ENCODE measurements around the gene BIN1.
"Not testable (repeated sequence)": the region's sequence is repeated elsewhere in the genome, so short reads cannot be mapped to it uniquely, and the experiment has no call there.

BIN1 gene

DNA sequence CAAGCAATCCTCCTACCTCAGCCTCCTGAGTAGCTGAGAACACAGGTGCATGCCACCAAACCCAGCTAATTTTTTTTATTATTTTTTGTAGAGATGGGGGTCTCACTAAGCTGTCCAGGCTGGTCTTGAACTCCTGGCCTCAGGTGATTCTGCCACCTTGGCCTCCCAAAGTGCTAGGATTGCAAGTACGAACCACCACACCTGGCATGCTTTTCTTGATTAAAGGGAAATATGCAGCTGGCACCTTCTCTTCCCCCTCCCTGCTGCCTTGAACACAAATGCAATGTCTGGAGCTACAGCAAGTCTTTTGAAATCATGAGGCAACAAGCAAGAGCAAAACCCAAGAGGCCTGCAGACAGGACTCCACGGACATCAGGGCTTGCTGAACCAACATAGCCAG is 26.8 kb upstream of the BIN1 start:
- no peak for DNase-seq

GRCh38 chr2:127130421-127130820 is 23.5 kb upstream of the BIN1 start:
- DNase-seq, result no peak

DNA sequence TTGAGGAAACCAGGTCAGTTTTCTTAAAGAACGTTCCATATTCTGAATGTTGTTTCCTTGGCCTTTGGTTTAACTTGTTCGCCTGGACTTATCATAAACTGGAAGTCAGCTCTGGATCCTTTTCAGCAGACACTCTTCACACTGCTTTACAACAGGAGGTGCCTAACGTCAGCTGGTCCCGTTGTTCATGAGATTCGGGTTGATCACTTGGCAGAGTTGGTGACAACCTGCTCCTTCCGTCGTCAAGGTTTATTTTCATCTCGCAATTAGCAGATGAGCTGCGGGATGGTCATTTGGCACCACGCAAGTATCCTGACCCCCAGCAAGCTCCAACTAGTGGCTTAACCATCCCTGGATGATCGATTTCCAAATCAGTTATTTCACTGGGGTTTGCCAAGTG is 23.0 kb upstream of the BIN1 start:
- DNase-seq, result no peak

GRCh38 chr2:127128445-127128904 is 21.5 kb upstream of the BIN1 start:
- DNase-seq, result peak; percentile 74

GRCh38 chr2:127125821-127126220 is 18.9 kb upstream of the BIN1 start:
- DNase-seq, result no peak

- DNase-seq, result no peak
Measured at GRCh38 chr2:127124426-127124825, 17.5 kb upstream of the BIN1 start.

DNA sequence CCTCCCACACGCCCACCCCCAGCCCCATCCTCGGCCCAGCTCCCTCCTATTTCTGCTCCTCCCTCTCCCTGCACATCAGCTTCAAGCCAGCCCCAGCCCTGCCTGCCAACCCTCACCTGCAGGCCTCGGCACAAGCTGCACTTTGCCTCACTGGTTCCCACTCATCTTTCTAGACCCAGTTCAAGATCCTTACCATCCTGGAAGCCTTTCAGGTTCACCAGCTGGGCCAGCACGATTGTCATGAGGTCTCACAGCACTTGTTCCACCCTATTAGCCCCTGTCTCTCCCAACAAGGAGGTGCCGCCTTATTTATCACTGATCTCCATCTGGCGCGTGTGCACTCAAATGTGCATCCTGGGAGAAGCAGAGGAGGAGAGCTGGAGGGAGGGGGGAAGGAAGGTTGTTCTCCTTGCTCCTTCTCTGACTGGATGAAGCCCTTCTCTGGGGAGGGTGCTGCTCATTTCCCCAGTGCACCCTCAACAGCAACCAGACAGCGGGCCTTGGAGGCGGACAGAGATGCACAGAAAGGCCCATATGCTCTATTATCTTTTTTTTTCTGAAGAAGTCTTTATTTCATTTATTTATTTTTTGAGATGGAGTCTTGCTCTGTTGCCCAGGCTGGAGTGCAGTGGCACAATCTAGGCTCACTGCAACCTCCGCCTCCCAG is 15.5 kb upstream of the BIN1 start:
- DNase-seq, result no peak

GRCh38 chr2:127121776-127122176 is 14.8 kb upstream of the BIN1 start:
- no peak for DNase-seq

GRCh38 chr2:127121353-127121752 is 14.4 kb upstream of the BIN1 start:
- no peak for DNase-seq

DNA sequence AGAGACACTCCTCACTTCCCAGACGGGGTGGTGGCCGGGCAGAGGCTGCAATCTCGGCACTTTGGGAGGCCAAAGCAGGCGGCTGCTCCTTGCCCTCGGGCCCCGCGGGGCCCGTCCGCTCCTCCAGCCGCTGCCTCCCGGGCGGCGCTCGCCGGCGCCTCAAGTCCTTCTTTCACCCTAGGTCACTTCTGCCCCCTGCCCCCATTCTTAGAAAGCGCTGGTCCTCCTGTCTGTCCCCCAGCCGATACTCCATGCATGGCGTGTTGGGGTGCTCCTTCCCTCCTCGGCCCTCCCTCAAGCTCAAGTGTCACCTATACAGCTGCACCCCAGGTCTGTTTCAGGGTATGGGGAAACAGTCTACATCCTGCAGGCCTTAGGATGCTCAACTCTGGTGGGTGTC is 13.5 kb upstream of the BIN1 start:
- DNase-seq, result not testable (repeated sequence)

GRCh38 chr2:127118467-127118866 is 11.5 kb upstream of the BIN1 start:
- no peak for DNase-seq

- DNase-seq, result no peak
Measured at GRCh38 chr2:127118038-127118437, 11.1 kb upstream of the BIN1 start.

DNA sequence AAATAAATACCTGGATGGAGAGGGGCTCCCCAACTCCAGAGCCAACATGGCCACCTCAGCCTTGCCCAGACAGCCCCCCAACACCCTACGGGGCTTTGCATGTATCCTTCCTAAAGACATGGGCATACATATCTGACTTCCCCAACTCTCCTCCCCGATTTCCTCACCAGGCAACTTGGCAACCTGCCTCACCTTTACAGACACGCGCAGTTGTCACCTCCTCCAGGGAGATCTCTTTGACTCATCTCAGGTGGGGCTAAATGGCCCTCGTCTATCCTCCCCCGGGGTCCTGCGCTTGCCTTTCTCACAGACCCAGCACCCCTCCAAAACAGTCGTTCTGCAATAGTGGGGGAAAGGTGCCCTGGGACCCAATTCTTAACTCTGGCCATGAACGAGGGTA is 10.6 kb upstream of the BIN1 start:
- DNase-seq, result no peak

DNA sequence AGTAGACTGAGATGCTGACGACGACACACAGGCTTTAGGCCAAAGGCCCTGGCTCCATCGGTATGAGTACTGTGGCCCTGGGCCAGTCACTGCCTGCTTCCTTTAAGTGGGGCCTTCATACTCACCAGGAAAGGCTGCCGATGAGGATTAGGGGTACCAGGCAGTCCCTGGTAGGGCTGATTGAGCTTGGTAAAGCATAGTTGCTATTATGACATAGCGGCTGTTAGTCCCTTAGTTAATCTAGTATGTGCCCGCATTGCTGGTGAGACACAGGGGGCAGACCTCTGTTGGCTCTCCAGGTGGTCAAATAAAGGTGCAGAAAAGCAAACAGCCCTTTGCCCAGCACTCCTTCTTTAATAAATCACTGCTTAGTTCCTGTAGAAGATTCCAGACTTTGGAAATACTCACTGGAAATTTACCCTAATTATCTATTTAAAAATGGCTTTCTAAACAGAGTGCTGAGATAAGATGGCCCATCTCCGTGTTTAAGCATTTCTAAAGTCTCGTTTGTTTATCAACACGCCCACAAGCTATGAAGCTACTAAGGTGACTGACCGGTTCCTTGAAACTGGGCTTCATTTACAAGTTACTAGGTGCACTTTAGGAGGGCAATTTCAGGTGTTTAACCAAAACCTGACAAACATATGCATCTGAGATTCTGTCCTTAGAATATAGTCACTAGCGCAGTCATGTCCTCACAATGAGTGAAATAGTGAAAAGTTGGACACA is 8.7 kb upstream of the BIN1 start:
- DNase-seq, result no peak

GRCh38 chr2:127110985-127111384 is 4.0 kb upstream of the BIN1 start:
- DNase-seq, result no peak

GRCh38 chr2:127108090-127108523 is 1.2 kb upstream of the BIN1 start:
- DNase-seq, result no peak

DNA sequence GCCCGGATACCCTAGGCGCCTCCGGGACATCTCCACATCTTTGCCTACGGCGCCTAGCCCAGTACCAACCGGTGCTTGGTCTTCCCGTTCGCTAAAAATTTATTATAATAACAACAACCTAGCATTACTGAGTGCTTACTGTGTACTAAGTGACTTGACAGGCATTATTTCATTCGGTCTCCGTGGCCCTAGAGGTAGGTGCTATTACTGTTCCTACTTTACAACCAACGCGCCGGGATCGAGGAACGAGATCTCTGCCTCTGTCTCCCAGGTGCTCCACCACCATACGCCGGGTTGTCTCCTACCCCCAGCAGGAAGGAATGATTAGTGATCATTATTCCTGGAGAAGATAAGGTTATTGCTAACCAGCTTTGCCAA is 657 bp upstream of the BIN1 start:
- peak; percentile 48 for DNase-seq

- no peak for DNase-seq
Measured at GRCh38 chr2:127106457-127106990, 430 bp downstream of the BIN1 start.

DNA sequence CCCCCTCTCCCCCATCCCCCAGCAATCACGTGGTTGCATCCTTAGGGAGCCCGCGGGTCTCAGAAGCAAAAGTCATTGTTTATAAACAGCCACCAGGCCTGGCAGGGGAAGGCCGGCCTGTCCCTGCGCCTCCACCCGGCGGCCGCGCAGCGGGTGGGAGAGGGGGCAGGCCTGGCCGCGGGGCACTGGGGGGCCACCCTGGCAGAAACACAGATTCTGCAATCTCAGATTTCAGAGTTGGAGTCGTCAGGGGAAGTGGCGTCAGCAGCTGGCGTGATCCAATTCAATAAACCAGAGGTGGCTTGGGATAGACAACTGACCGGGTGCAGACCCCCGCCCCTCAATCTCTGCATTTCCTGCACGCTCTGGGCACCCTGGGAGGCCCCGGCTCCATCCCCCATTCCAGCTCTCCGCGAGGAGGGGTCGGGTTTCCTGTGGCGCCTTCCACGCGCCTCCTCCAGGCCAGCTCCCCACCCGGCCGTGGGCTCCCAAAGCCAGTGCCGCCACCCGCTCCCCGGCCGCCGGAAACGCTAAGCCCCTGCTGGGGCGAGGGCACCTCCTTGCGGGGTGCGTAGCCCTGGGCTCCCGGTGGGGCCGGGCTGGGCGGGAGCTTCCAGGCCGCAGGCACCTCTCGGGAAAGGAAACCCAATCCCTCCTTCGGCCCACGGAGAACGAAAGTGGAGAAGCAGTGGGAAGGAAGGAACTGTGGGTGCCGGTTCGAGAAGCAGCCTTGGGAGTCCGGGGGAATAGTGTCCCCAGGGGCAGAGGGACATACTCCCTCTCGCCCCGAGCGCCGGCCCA is 1.1 kb downstream of the BIN1 start:
- no peak for DNase-seq

DNA sequence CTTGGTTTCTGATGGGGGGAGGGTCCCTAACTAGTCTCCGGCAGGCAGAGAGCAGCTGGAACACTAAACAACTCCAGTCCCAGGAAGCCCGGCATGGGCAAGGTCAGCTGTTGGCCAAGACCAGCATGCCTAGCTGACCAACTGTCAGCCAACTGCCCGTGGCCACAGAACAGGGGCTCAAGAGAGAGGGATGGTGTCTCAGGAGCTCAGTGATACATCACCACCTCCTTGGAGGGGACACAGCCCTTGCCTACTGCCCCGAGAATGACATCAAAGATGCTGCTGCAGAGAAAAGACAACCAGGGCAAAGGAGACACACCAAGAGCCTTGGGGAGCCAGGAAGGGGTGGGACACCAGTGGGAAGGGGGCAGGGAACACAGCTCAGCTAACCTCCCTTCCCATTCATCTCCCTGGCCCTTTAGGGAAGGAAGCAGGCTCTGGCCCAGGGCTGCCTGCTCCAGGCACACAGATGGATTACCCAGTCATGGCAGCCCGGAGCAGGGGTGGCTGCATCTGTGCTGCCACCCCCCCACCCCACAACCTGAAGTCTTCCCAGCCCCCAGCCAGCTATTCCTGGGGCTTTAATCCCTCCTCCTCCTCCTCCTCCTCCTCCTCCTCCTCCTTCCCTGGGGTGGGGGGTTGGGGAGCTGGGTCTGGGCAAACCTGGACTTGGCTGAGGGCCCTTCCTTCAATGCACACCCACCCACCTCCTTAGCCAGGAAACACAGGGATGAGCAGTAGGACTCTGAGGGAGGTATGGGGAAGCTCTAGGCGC is 1.9 kb downstream of the BIN1 start:
- no peak for DNase-seq

DNA sequence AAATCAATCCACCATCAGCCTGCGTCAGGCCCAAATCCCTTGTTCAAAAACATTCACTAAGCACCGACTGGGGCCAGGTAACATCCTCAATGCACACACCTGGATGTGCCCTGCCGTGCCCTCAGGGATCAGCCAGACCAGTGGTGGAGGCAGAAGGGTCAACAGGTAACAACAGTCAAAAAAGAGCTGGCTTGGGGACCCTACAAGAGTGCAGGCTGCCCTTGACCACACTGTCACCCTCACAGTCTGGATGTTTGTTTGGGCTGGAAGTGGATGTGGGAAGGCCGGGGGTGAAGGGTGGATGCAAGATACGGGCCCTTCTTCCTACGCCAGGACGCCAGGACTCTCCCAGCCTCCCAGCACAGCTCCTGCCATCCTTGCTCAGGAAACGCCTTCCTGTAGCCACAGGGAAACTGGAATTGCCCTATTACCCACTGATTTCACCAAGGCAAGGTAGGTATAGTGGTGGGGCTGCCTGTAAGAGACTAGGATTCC is 2.7 kb downstream of the BIN1 start:
- DNase-seq, result no peak
